GM23248 (cell line): Measurements from ENCODE around the gene TEN1.

Source experiments
- EZH2 ChIP-seq: fragments of 200-600 bp; sonication (generic); IDR thresholded peaks from 2 replicates; pipeline ENCODE4 v1.6.1; 2018; ENCODE audit warnings: antibody characterized with exemption, mild to moderate bottlenecking; ENCODE audit not compliant: insufficient read depth, poor library complexity, severe bottlenecking
- EZH2phosphoT487 ChIP-seq: fragments of 200-600 bp; sonication (generic); IDR thresholded peaks from 2 replicates; pipeline ENCODE4 v1.6.1; 2018; ENCODE audit warnings: antibody characterized with exemption, moderate library complexity, mild to moderate bottlenecking, low read depth; ENCODE audit not compliant: insufficient read depth

DNA sequence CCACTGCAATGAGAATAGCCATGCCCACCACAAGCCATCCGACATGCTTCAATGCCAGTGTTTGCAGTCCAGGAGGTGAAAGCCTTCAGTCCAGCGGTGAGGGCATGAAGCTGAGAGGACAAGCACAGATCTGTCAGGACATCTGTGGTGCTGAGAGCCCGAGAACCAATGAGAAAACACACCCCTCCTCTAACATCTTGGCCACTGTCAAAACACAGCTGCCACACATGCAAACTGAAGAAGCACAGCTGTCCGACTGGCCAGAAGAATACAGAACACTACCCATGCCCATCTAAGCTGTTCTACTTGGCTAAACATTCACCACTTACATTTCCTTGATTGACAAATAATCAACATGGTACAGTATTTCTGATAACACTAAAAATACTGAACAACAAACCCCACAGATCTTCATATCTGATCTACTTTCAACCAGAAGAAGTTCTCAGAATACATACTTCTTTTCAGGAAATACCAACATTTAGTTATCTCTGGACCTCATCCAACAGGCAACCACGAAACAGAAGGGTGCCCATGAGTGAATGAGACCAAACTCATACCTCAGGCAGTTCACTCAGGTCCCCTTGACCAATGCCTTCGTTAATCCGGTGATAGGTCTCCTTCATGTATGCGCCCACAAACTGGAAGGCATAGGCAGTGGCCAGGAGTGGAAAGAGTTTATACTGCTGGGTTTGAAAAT, 28.0 kb upstream of the TEN1 start:
- no peak for TF ChIP-seq EZH2phosphoT487
- no peak for TF ChIP-seq EZH2
